MCF 10A (cell line): ENCODE results near the gene CPVL. TPM values are rescaled to one million over a fixed set of nuclear protein-coding genes. Genes with fewer than 3 reads are reported as not detected.

Experiments used
- BruUV-seq: library from RNA; stranded (reverse); fragments of 400-500 nt; replicated peaks from 2 replicates; lab custom pipeline; 2021; lab: Mats Ljungman, UMichigan
- CTCF ChIA-PET: fragments of 300-600 bp; sonication (Branson Sonifier 250); formaldehyde crosslinking; extraction: SDS; loops from one replicate; lab custom pipeline; 2021; ENCODE audit warnings: antibody characterized with exemption, inconsistent platforms; lab: Yijun Ruan, JAX
- POLR2A ChIA-PET: fragments of 300-600, 350-650 bp; sonication (Branson Sonifier 250); formaldehyde crosslinking; extraction: SDS; loops from one replicate; lab custom pipeline; 2020; ENCODE audit warnings: antibody characterized with exemption, inconsistent platforms; lab: Yijun Ruan, JAX
- DNase-seq: peaks from one replicate; pipeline ENCODE4 v3.0.0-alpha.2; 2018; ENCODE audit not compliant: unreplicated experiment
- H3K27ac Mint-ChIP-seq: one replicate; pipeline ENCODE4 v1.8.0; 2022; ENCODE audit warnings: mild to moderate bottlenecking, low read depth, mixed read lengths; ENCODE audit not compliant: unreplicated experiment
- H3K27me3 Mint-ChIP-seq: one replicate; pipeline ENCODE4 v1.8.0; 2022; ENCODE audit warnings: mixed read lengths; ENCODE audit not compliant: insufficient read depth, unreplicated experiment
- H3K36me3 Mint-ChIP-seq: one replicate; pipeline ENCODE4 v1.8.0; 2022; ENCODE audit warnings: mild to moderate bottlenecking, moderate library complexity, mixed read lengths; ENCODE audit not compliant: insufficient read depth, unreplicated experiment
- H3K4me1 Mint-ChIP-seq: one replicate; pipeline ENCODE4 v1.8.0; 2022; ENCODE audit warnings: mixed read lengths; ENCODE audit not compliant: insufficient read depth, unreplicated experiment
- H3K4me3 Mint-ChIP-seq: one replicate; pipeline ENCODE4 v1.8.0; 2022; ENCODE audit warnings: mild to moderate bottlenecking, moderate library complexity, mixed read lengths; ENCODE audit not compliant: unreplicated experiment
- H3K9me3 Mint-ChIP-seq: one replicate; pipeline ENCODE4 v1.8.0; 2022; ENCODE audit warnings: mixed read lengths; ENCODE audit not compliant: unreplicated experiment
- CTCF ChIP-seq: fragments of 200-600 bp; IDR thresholded peaks from one replicate; pipeline ENCODE4 v1.8.0; 2022; ENCODE audit warnings: antibody characterized with exemption, mild to moderate bottlenecking; ENCODE audit not compliant: unreplicated experiment
- intact Hi-C: fragments of 100-400 bp; cut with micrococcal nuclease; formaldehyde crosslinking; loops from 2 replicates; pipeline ENCODE4 v1.14.1; 2022
- total RNA-seq: library from RNA; stranded (reverse); gene quantifications from 2 replicates; pipeline ENCODE4 v1.2.3, GENCODE V29; 2022

The CPVL gene
- total RNA-seq, 1 experiment from 2014 or later: 49.0 TPM

GRCh38 chr7:29009947-29010346, 136.4 kb downstream of the CPVL start:
- Mint-ChIP-seq H3K27me3 (no peaks in the 10 kb centered on the region), H3K36me3 (peaks cover 10% of the 10 kb centered on the region), H3K9me3 (peaks cover 12% of the 10 kb centered on the region), H3K4me1 (no peaks in the 10 kb centered on the region), H3K27ac (no peak overlapping the region), H3K4me3 (no peak overlapping the region)
- POLR2A ChIA-PET: no interaction called here
- intact Hi-C loops: no loop called here
- TF ChIP-seq CTCF: no peak
- no TSS peak for BruUV-seq
- CTCF ChIA-PET: interaction anchor here (0.6 to 0.7 kb wide), 2 partner anchors 13 to 76 kb away, joined by 4 to 5 read pairs; no protein-coding TSS in a partner anchor
- DNase-seq: no peak

- Mint-ChIP-seq H3K36me3 (peaks cover 10% of the 10 kb centered on the region), H3K27me3 (no peaks in the 10 kb centered on the region), H3K9me3 (peaks cover 12% of the 10 kb centered on the region), H3K4me3 (no peak overlapping the region), H3K27ac (no peak overlapping the region), H3K4me1 (no peaks in the 10 kb centered on the region)
- POLR2A ChIA-PET: interaction anchor here (0.8 kb wide), 1 partner anchor 22 kb away, joined by 3 read pairs; no protein-coding TSS in a partner anchor
- CTCF ChIA-PET: interaction anchor here (0.6 to 0.9 kb wide), 2 partner anchors 84 to 85 kb away, joined by 3 read pairs; no protein-coding TSS in a partner anchor
- no peak for DNase-seq
- intact Hi-C loops: no loop called here
- TF ChIP-seq CTCF: no peak
- no TSS peak for BruUV-seq
Observed at GRCh38 chr7:29008590-29008989, 137.7 kb downstream of the CPVL start.

- Mint-ChIP-seq H3K36me3 (peaks cover 10% of the 10 kb centered on the region), H3K4me1 (no peaks in the 10 kb centered on the region), H3K27ac (no peak overlapping the region), H3K4me3 (no peak overlapping the region), H3K9me3 (peaks cover 20% of the 10 kb centered on the region), H3K27me3 (no peaks in the 10 kb centered on the region)
- CTCF ChIA-PET: no interaction called here
- intact Hi-C loops: no loop called here
- POLR2A ChIA-PET: interaction anchor here (1.2 kb wide), 1 partner anchor 25 kb away, joined by 4 read pairs; no protein-coding TSS in a partner anchor
- no peak for TF ChIP-seq CTCF
- no TSS peak for BruUV-seq
- DNase-seq: no peak
Observed at GRCh38 chr7:29007127-29007526, 139.2 kb downstream of the CPVL start.

- H3K27me3 Mint-ChIP-seq: no peaks in the 10 kb centered on the region
- peak; percentile 54 for DNase-seq
- POLR2A ChIA-PET: interaction anchor here (1.0 kb wide), 1 partner anchor 45 kb away, joined by 3 read pairs; no protein-coding TSS in a partner anchor
Observed at GRCh38 chr7:29005829-29006228, 140.5 kb downstream of the CPVL start.

More at GRCh38 chr7:29005829-29006228, 140.5 kb downstream of the CPVL start:
- no peak for TF ChIP-seq CTCF
- no peaks in the 10 kb centered on the region for H3K4me1 Mint-ChIP-seq
- H3K4me3 Mint-ChIP-seq: no peak overlapping the region
- H3K36me3 Mint-ChIP-seq: peaks cover 10% of the 10 kb centered on the region
- CTCF ChIA-PET: interaction anchor here (1.0 kb wide), 1 partner anchor 252 kb away, joined by 3 read pairs; no protein-coding TSS in a partner anchor
- no peak overlapping the region for H3K27ac Mint-ChIP-seq
- BruUV-seq: no TSS peak
- peaks cover 20% of the 10 kb centered on the region for H3K9me3 Mint-ChIP-seq
- intact Hi-C loops: no loop called here
